Endothelial cell of umbilical vein (primary cell): ENCODE measurements around the gene LDHD. TPM values are rescaled to one million over a fixed set of nuclear protein-coding genes. Genes with fewer than 3 reads are reported as not detected.

Source experiments
- BruUV-seq: library from RNA; stranded (reverse); fragments of 400-500 nt; replicated peaks from 2 replicates; lab custom pipeline; 2021; lab: Mats Ljungman, UMichigan
- CTCF ChIA-PET: fragments of 300-600, 350-600 bp; sonication (Branson Sonifier 250); formaldehyde crosslinking; loops from one replicate; lab custom pipeline; 2021; ENCODE audit warnings: antibody characterized with exemption, inconsistent platforms; lab: Charles Lee
- POLR2A ChIA-PET: fragments of 300-600, 350-600 bp; sonication (Branson Sonifier 250); formaldehyde crosslinking; loops from one replicate; lab custom pipeline; 2021; ENCODE audit warnings: antibody characterized with exemption, inconsistent platforms; lab: Charles Lee
- DNase-seq: peaks from one replicate; pipeline ENCODE4 v3.0.0-alpha.2; 2011; ENCODE audit warnings: low read depth, low spot score
- FAIRE-seq: peaks from 2 replicates; lab custom pipeline; 2011; peaks lifted over from hg19 to GRCh38; lab: Jason Lieb, UNC
- H2AFZ ChIP-seq: 2 replicates; pipeline ENCODE4 v1.6.0; 2012; ENCODE audit warnings: low read depth, low read length, control low read depth, inconsistent platforms
- H3K27ac ChIP-seq: 2 replicates; pipeline ENCODE4 v1.5.1; 2011; ENCODE audit warnings: low read depth, mild to moderate bottlenecking, control low read depth, low read length, moderate library complexity; ENCODE audit not compliant: insufficient read depth
- H3K27me3 ChIP-seq, 2 experiments: 2 replicates each; pipeline versions ENCODE4 v1.6.0 to v1.6.1; 2011; ENCODE audit warnings: low read length in 2 of 2, mixed read lengths in 1 of 2; ENCODE audit not compliant: control insufficient read depth in 2 of 2, insufficient read depth in 2 of 2
- H3K36me3 ChIP-seq, 2 experiments: 2 replicates in 1 of 2; 3 replicates in 1 of 2; pipeline ENCODE4 v1.5.1; 2011; ENCODE audit warnings: low read length in 2 of 2, mild to moderate bottlenecking in 1 of 2, moderate library complexity in 1 of 2; ENCODE audit not compliant: control insufficient read depth in 2 of 2, insufficient read depth in 2 of 2; ENCODE audit errors: extremely low read depth in 1 of 2
- H3K4me1 ChIP-seq: 3 replicates; pipeline ENCODE4 v1.5.1; 2011; ENCODE audit warnings: mild to moderate bottlenecking, low read length; ENCODE audit not compliant: control insufficient read depth, insufficient read depth; ENCODE audit errors: extremely low read depth
- H3K4me2 ChIP-seq: 2 replicates; pipeline ENCODE4 v1.6.1; 2011; ENCODE audit warnings: low read length, control low read depth, mixed read lengths; ENCODE audit not compliant: insufficient read depth
- H3K4me3 ChIP-seq, 3 experiments: fragments of 200-600 bp in 1 of 3; sonication (generic), shearing (Covaris generic) in 1 of 3; replicated peaks in 1 of 3; 2 replicates each; pipeline ENCODE4 v1.5.1; 2011 to 2016; ENCODE audit warnings: control low read depth in 3 of 3, low read length in 3 of 3, mild to moderate bottlenecking in 2 of 3, inconsistent platforms in 1 of 3, low read depth in 1 of 3, moderate library complexity in 1 of 3; ENCODE audit not compliant: insufficient read depth in 1 of 3
- H3K79me2 ChIP-seq: 2 replicates; pipeline ENCODE4 v1.6.0; 2012; ENCODE audit warnings: low read length, inconsistent platforms; ENCODE audit not compliant: control insufficient read depth, insufficient read depth
- H3K9ac ChIP-seq: replicated peaks from 2 replicates; pipeline ENCODE3; 2011; ENCODE audit warnings: low read length, control low read depth; ENCODE audit not compliant: insufficient read depth; ENCODE audit errors: extremely low read depth
- H3K9me1 ChIP-seq: replicated peaks from 3 replicates; pipeline ENCODE4 v1.6.0; 2011; ENCODE audit warnings: mild to moderate bottlenecking, low read length; ENCODE audit not compliant: control insufficient read depth, insufficient read depth; ENCODE audit errors: extremely low read depth
- H3K9me3 ChIP-seq: replicated peaks from 2 replicates; pipeline ENCODE4 v1.5.1; 2012; ENCODE audit warnings: low read length, inconsistent platforms; ENCODE audit not compliant: control insufficient read depth, insufficient read depth
- H4K20me1 ChIP-seq: replicated peaks from 2 replicates; pipeline ENCODE3; 2011; ENCODE audit warnings: mild to moderate bottlenecking, low read length; ENCODE audit not compliant: control insufficient read depth, insufficient read depth; ENCODE audit errors: extremely low read depth
- EZH2 ChIP-seq: IDR thresholded peaks from 2 replicates; pipeline ENCODE4 v1.6.1; 2012; ENCODE audit warnings: borderline replicate concordance, low read depth, mild to moderate bottlenecking, moderate library complexity, low read length, inconsistent platforms; ENCODE audit not compliant: severe bottlenecking
- FOS ChIP-seq: IDR thresholded peaks from 2 replicates; pipeline ENCODE4 v1.6.1; 2011; ENCODE audit warnings: mild to moderate bottlenecking, low read length, moderate library complexity, borderline replicate concordance; ENCODE audit not compliant: insufficient read depth
- GATA2 ChIP-seq: IDR thresholded peaks from 2 replicates; pipeline ENCODE4 v1.7.0; 2011; ENCODE audit warnings: low read depth, mild to moderate bottlenecking, moderate library complexity, mixed read lengths, low read length; ENCODE audit not compliant: insufficient read length, insufficient read depth
- JUN ChIP-seq: IDR thresholded peaks from 2 replicates; pipeline ENCODE4 v1.6.1; 2011; ENCODE audit warnings: borderline replicate concordance, low read depth; ENCODE audit not compliant: insufficient read length, insufficient read depth
- MYC ChIP-seq: IDR thresholded peaks from one replicate; pipeline ENCODE4 v1.6.1; 2011; ENCODE audit warnings: mild to moderate bottlenecking, low read depth, low read length
- POLR2A ChIP-seq: IDR thresholded peaks from 2 replicates; pipeline ENCODE4 v1.6.1; 2012; ENCODE audit warnings: low read depth, mild to moderate bottlenecking, control low read depth, low read length
- POLR2AphosphoS5 ChIP-seq: IDR thresholded peaks from 2 replicates; pipeline ENCODE4 v1.6.1; 2012; ENCODE audit warnings: low read depth, mild to moderate bottlenecking, control low read depth, low read length, moderate library complexity; ENCODE audit not compliant: insufficient read depth
- dilution Hi-C: fragments of 300-500 bp; cut with MboI; formaldehyde crosslinking; loops from one replicate; pipeline ENCODE4 v1.15.0; 2019; ENCODE audit warnings: low sequenced_read_pairs; ENCODE audit not compliant: extremely low pct_ligation_motif_present
- intact Hi-C: fragments of 100-400 bp; cut with micrococcal nuclease; formaldehyde crosslinking; loops from one replicate; pipeline ENCODE4 v1.10.0; 2022
- polyA plus RNA-seq, 4 experiments: library from polyadenylated mRNA; depleted of rRNA in 3 of 4; stranded (reverse) in 3 of 4; unstranded in 1 of 4; fragments of >200 nt; gene quantifications; 2 replicates each; pipeline versions ENCODE4 v1.2.1 to v1.2.3, GENCODE V29; 2011 to 2012; ENCODE audit warnings: missing spikeins in 1 of 4
- total RNA-seq: library from RNA; stranded (reverse); gene quantifications from 2 replicates; pipeline ENCODE4 v1.2.3, GENCODE V29; 2021
- TF ChIP-seq, protein P1 (sequence below), 2 donors: IDR thresholded peaks; 1 replicate in 1 of 2; 2 replicates in 1 of 2; pipeline ENCODE4 v1.5.1; 2011; ENCODE audit warnings: low read length in 2 of 2, mild to moderate bottlenecking in 2 of 2, moderate library complexity in 2 of 2, control low read depth in 1 of 2, inconsistent platforms in 1 of 2, low read depth in 1 of 2; ENCODE audit not compliant: insufficient read depth in 1 of 2; ENCODE audit errors: extremely low read depth in 1 of 2
- TF ChIP-seq, protein P2 (sequence below): IDR thresholded peaks from 2 replicates; pipeline ENCODE4 v1.6.1; 2011; ENCODE audit not compliant: insufficient read depth, insufficient read length

Gene LDHD
- total and polyA plus RNA-seq, 2 donors (not counting 3 experiments of a cell fraction or from before 2014, with no cell fraction given): 0.41 TPM; not detected in 1

DNA sequence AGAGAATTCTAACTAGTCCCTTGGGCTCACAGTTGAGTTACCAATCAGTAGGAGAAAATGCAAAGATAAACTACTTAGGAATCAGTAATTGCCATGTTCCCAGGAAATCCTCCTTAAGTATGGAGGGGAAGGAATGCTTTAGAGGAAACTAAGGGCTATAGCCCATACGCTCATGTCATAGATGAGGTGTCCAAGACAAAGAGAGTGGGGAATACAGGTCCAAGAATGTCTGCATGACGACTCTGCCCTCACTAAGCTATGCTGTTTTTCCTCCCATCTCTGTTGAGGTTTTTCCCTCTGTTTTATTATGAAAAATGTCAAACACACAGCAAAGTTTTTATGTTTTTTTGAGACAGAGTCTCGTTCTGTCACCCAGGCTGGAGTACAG lies 16.0 kb downstream of the LDHD start:
- Histone ChIP-seq H3K27ac (no peak overlapping the region), H3K9ac (no peak overlapping the region), H3K36me3 (no peaks in the 10 kb centered on the region), H2AFZ (no peak overlapping the region), H3K9me1 (no peaks in the 10 kb centered on the region), H3K79me2 (no peaks in the 10 kb centered on the region), H3K4me3 (no peak overlapping the region), H3K27me3 (no peaks in the 10 kb centered on the region), H3K4me1 (peaks cover 18% of the 10 kb centered on the region), H3K4me2 (no peak overlapping the region), H4K20me1 (no peaks in the 10 kb centered on the region), H3K9me3 (no peaks in the 10 kb centered on the region)
- no TSS peak for BruUV-seq
- ChIA-PET CTCF (interaction anchor here (0.9 to 2.0 kb wide), 3 partner anchors 11 to 102 kb away, joined by 3 to 13 read pairs (median 4); partner anchors contain the start of gene ZNRF1), POLR2A (interaction anchor here (0.5 kb wide), 1 partner anchor 17 kb away, joined by 3 read pairs; no protein-coding TSS in a partner anchor)
- dilution Hi-C loops (no loop called here), intact Hi-C loops (no loop called here)
- no peak for DNase-seq
- TF ChIP-seq GATA2: no peak
- TF ChIP-seq FOS: no peak
- TF ChIP-seq, protein P1, sequence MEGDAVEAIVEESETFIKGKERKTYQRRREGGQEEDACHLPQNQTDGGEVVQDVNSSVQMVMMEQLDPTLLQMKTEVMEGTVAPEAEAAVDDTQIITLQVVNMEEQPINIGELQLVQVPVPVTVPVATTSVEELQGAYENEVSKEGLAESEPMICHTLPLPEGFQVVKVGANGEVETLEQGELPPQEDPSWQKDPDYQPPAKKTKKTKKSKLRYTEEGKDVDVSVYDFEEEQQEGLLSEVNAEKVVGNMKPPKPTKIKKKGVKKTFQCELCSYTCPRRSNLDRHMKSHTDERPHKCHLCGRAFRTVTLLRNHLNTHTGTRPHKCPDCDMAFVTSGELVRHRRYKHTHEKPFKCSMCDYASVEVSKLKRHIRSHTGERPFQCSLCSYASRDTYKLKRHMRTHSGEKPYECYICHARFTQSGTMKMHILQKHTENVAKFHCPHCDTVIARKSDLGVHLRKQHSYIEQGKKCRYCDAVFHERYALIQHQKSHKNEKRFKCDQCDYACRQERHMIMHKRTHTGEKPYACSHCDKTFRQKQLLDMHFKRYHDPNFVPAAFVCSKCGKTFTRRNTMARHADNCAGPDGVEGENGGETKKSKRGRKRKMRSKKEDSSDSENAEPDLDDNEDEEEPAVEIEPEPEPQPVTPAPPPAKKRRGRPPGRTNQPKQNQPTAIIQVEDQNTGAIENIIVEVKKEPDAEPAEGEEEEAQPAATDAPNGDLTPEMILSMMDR (IDR thresholded peaks at IDR 0.05; ENCODE audit: extremely low read depth in 1 of 2, insufficient read depth in 1 of 2, low read depth in 1 of 2, low read length in 2 of 2): no peak
- TF ChIP-seq POLR2A: no peak
- TF ChIP-seq, protein P2, sequence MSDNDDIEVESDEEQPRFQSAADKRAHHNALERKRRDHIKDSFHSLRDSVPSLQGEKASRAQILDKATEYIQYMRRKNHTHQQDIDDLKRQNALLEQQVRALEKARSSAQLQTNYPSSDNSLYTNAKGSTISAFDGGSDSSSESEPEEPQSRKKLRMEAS: no peak
- no peak for TF ChIP-seq MYC
- no peak for TF ChIP-seq POLR2AphosphoS5
- no peak for TF ChIP-seq EZH2
- no peak for TF ChIP-seq JUN
- no peak for FAIRE-seq
